ENCODE data around the gene TLR5. TPM values are rescaled to one million over a fixed set of nuclear protein-coding genes. Genes with fewer than 3 reads are reported as not detected.

The TLR5 gene
- total RNA-seq, 1 donor from 2014 or later, result 0.12 TPM

- H3K4me3 ChIP-seq (ENCODE audit: low read depth, low read length), result no peak overlapping the region
- TF ChIP-seq CTCF (conservative IDR thresholded peaks at IDR 0.05; ENCODE audit: low read depth, low read length), result peak; percentile 10
- DNase-seq (ENCODE audit: low read depth), result no peak
Measured at GRCh38 chr1:223161321-223161720, 18.3 kb upstream of the TLR5 start.

GRCh38 chr1:223156343-223156742 lies 13.3 kb upstream of the TLR5 start:
- no peak for DNase-seq (ENCODE audit: low read depth)
- no peak for TF ChIP-seq CTCF (conservative IDR thresholded peaks at IDR 0.05; ENCODE audit: low read depth, low read length)
- no peak overlapping the region for H3K4me3 ChIP-seq (ENCODE audit: low read depth, low read length)

GRCh38 chr1:223155153-223155552 lies 12.1 kb upstream of the TLR5 start:
- TF ChIP-seq CTCF (conservative IDR thresholded peaks at IDR 0.05; ENCODE audit: low read depth, low read length), result no peak
- DNase-seq (ENCODE audit: low read depth), result no peak
- H3K4me3 ChIP-seq (ENCODE audit: low read depth, low read length), result no peak overlapping the region

GRCh38 chr1:223153177-223154119 lies 10.4 kb upstream of the TLR5 start:
- no peak overlapping the region for H3K4me3 ChIP-seq (ENCODE audit: low read depth, low read length)
- DNase-seq (ENCODE audit: low read depth), result no peak
- TF ChIP-seq CTCF (conservative IDR thresholded peaks at IDR 0.05; ENCODE audit: low read depth, low read length), result no peak

GRCh38 chr1:223152399-223152798 lies 9.4 kb upstream of the TLR5 start:
- DNase-seq (ENCODE audit: low read depth), result no peak
- TF ChIP-seq CTCF (conservative IDR thresholded peaks at IDR 0.05; ENCODE audit: low read depth, low read length), result no peak
- H3K4me3 ChIP-seq (ENCODE audit: low read depth, low read length), result no peak overlapping the region

GRCh38 chr1:223150443-223150842 lies 7.4 kb upstream of the TLR5 start:
- DNase-seq (ENCODE audit: low read depth), result no peak
- TF ChIP-seq CTCF (conservative IDR thresholded peaks at IDR 0.05; ENCODE audit: low read depth, low read length), result no peak
- H3K4me3 ChIP-seq (ENCODE audit: low read depth, low read length), result no peak overlapping the region

GRCh38 chr1:223147873-223148272 lies 4.8 kb upstream of the TLR5 start:
- no peak for TF ChIP-seq CTCF (conservative IDR thresholded peaks at IDR 0.05; ENCODE audit: low read depth, low read length)

More at GRCh38 chr1:223147873-223148272, 4.8 kb upstream of the TLR5 start:
- DNase-seq (ENCODE audit: low read depth), result no peak
- H3K4me3 ChIP-seq (ENCODE audit: low read depth, low read length), result no peak overlapping the region
